CD4-positive, alpha-beta T cell treated with Interleukin-2 at 100 ng/mL for 4 hours (primary cell): ENCODE data around the gene COG6.
A peak's percentile ranks its signal among the peaks of the same experiment; 100 is the strongest.

Source experiments
- DNase-seq: peaks from one replicate; pipeline ENCODE4 v3.0.0-alpha.2; 2020; ENCODE audit warnings: low spot score

The COG6 gene

DNA sequence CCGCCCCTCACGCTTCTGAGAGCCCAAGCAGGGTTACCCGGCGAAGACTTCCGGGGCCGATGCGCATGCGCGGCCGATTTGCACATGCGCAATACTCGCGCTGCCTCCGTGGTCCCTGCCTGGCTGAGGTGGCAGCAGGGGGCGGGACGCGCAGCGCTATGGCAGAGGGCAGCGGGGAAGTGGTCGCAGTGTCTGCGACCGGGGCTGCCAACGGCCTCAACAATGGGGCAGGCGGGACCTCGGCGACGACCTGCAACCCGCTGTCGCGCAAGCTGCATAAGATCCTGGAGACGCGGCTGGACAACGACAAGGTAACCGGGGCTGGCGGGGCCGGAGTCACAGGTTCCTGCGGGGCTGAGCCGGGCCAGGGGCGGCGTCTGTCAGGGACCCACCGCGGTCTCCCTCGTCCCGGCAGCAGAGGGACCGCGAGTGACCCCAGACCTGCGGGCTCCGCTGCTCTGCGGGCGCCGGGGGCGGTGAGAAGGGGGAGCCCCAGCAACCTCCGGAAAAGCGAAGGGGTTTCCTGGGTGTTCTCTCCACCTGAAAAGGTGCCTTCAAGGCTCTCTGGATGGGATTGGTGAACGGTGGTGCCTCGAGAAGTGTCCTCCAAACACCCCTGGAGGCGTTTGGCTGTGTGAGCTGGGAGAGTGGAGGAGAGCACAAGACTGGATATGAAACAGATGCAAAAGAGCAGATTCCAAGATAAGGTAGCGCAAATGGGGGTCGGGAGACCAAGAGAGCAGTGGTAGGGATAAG lies at the start of gene COG6:
TSS of gene COG6 (plus strand) at position 94 of the 756 bp plus-strand sequence. CDS start at position 159, 65 bp downstream.
- peak; percentile 95 for DNase-seq

DNA sequence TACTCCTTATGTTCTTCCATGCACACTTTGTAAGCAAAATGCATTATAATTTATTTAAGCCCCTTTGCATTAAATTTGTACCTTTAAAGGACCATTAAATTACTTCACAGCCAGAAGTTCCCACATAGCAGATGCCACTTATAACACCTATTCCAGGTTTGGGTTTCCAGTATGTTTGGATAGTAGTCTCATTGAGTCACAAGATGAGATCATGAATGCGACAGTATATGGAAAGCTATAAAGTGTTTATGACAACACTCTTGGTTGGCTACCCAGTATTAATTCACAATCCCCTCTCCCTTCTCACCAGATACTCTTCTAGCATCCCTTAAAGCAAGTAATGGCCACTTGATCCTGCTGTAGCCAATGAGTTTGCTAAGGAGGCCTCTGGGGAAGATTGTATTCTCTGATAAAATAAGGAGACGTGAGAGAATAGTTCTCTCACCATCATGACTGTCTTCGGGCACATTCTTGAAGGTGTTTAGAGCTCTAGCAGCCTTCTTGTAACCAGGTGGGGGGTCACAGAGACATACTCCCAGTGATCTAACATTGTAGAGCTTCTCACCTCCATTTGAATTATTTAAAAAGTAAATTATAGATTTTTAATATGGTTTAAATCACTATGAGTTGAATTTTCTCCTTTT lies 49.7 kb upstream of the COG6 start:
- DNase-seq: no peak

DNA sequence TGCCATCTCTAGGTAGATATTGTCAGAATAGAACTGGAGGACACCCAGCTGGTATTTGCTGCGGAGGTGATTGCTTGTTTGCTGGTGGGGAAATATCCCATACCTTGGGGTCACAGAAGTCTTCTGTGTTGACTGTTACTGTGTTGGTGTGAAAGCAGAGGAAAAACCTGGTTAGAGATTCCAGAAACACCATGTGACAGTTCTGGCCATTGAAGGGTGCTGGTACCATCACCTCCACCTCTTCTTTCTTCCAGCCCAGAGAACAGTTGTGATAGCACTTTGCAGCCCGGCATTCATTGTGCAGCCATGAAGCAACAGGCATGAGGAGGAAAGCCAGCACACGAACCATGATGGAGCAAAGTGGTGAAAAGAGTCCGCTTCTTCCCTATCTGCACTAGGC lies 47.6 kb upstream of the COG6 start:
- no peak for DNase-seq

DNA sequence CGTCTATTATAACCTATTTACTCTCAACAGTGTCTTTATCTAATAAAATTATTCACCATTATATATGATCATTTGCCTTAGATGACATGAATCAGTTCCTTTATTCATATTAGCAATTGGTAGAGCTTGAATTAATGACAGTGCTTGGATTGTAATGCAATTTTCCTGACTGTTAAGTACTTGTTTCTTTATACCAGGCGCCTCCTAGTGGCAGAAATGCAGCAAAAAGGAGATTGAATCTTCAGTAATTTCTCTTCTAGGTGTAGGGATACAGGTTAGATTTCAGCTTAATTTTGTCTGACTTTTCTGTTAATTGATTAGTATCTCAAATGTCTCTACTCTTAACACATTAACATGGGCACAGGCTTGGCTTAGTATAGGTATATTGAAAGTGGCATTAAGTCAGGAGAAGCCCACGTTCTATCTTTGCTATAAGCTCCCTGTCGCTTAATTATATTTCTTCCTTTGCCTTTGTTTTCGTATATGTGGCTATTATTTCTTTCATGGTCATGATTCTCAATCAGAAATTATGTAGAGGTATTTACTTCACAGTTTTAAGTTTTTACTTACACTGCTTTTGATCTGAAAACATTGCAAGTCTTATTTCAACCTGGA lies 43.3 kb upstream of the COG6 start:
- peak; percentile 65 for DNase-seq

DNA sequence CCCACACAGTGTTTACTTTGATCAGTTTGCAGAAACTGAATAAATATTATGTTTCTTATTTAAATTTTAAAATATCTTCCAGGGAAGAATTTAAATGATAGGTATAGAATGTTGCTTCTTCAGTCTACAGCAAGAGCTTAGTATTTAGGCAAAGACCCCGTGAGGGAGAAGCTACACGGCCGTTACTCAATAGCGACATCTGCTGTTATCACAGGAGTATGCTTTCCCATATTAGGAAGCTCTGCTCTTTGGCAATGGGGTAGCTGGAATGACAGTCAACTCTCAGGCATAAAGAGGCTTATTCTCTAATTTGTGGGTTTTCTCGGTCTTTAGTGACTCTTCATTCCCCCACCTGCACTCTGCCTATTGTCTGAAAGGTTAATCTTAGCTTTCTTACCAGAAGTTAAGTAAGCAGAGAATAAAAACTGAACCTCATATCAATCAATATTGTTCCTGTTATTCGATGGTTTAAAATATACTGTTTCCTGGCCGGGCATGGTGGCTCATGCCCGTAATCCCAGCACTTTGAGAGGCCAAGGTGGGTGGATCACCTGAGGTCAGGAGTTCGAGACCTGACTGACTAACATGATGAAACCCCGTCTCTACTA lies 39.3 kb upstream of the COG6 start:
- peak; percentile 63 for DNase-seq

DNA sequence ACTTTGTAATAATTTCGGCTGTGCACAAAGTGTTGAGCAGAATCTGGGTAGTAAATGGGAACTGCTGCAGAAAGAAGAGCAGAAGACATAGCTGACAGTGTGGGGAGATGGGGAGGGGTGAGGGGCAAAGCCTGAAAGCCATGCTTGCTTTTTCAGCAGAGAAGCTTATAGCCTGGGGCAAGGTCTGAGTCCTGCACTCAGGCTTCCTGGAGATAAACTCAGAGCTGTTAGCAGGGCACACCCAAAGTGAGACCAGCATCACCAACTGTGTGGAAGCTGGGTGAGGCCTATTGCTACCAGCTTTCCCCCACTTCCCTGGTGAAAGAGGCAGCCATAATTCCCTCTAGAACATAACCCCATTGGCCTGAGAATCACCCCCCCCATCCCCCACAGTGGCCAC lies 36.9 kb upstream of the COG6 start:
- DNase-seq: no peak

DNA sequence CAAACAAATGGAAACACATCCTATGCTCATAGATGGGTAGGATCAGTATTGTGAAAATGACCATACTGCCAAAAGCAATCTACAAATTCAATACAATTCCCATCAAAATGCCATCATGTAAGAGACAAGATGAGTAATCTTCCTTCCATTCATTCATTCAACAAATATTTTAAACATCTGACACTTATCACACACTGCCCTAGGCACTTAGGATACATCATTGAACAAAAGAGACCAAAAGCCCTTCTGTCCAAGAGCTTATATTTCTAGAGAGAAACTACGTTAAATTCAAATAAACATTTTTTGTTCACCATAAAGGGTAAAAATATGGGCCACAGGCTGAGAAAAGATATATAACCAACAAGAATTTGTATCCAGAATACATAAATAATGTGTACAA lies 32.0 kb upstream of the COG6 start:
- DNase-seq: no peak

DNA sequence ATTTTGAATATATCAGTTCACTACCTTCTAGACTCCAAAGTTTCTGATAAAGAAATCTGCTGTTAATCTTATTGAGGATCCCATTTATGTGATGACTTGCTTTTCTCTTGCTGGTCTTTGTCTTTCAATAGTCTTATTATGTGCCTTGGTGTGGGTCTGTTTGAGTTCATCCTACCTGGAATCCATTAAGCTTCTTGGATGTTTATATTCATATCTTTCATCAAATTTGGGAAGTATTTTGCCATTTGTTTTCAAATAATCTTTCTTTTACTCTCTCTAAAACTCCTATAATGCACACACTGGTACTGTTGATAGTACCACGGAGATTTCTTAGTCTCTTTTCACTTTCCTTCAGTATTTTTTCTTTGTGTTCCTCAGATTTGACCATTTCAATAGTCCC lies 24.2 kb upstream of the COG6 start:
- DNase-seq: no peak

DNA sequence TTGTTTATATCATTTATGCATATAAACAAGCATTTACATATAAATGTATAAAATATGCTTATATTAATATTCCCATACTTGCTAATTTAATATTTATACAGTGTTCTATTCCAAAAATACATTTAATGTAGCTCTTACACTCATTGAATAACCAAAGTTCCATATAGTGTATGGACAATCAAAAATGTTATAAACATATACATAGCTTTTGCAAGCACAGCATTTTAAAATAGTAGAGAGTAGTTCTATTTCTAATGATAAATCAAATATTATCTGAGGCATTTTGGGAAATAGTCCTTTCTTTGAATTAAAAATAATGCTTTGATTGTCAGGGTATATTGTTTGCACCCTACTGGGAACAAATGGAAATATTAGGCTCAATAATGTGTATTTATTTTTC lies 22.5 kb upstream of the COG6 start:
- DNase-seq: no peak

DNA sequence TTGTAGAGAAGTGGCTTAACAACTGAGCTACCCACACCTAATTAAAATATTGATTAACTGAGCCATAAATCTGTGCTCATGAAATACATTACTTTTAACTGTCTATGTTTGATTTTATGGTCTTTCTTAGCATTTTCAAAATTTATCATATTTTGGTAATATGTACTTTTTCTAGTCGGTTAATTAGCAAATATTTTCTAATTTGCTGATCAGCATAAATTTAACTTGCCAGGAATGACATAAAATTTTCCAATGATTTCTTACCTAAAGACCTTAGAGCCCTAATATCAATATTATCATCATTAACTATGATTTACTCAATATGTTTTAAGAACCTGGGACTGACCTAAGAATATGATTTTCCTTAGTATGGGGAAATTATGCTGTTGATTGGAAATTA lies 19.9 kb upstream of the COG6 start:
- DNase-seq: no peak

DNA sequence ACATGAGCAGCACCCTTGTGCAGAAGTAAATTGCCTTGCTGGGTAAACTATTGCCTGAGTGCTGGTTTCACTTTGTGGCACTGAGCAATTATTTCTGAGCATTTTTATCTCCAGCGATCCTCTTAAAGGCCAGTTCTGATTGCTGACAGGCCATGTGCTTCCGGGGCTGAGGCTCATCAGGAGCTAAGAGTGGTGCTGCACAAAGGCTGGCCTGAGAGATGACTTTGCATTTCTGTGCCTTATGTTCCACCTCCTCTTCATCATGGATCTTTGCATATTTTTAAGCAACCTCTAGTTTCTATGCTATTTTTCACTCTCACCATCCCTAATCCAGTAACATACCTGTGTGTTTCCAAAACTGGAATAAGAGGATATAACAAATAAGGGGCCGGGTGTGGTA lies 17.6 kb upstream of the COG6 start:
- no peak for DNase-seq

DNA sequence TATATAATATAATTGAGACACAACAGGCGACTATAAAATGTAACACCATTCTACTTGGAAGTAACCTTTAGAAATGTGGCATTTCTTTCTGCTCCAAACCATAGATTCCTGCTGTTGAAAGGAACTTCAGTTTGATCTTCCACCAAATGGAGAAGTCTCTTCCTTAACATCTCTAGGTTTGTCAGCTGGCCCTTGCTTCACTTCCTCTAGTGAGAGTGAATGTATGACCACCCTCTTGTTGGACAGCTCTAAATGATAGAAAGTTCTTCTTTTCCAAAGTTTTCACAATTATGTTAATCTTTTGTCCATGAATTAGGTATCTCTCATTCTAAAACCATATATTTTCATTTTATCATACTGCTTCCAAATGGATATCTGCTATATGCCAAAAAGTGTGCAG lies 13.8 kb upstream of the COG6 start:
- no peak for DNase-seq

DNA sequence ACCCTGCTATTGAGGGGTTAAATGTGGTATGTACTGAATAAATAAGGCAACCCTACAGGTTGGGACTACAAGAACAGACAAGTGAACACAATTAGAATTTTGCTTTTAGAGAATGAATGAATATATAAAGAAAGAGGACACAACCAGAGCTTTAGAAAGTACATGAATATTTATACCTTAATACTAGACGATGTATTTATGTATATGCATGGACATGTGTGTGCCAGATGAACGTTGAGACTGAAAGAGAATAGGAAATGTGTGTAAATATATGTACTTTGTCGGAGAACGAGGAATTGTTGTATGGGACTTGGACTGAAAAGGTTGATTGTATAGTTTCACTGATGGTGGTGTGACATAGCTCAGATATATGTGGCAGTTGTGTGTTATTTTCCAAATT lies 9.3 kb upstream of the COG6 start:
- no peak for DNase-seq

DNA sequence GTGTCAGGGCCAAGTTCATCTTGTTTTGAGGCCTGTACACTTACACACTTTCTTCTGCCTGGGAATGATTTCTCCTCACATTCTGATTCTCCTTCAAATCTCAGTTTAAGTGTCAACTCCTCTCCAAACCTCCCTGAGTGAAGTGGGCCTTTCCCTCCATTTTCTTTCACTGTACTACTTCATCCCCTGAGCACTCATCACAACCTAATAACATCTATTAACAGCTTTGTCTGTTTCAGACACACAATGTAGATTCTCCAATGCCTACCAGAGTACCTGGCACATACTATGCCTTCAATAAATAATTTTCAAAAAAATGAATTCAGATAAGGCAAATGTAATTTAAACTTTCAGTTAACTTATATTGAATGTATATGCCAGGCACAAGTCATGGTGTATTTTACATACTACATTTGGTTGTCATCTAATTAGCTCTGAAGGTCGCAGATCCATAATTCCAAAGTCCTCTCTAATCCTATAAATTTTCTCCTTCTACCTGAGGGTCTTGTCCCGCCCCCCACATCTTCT lies 357 bp upstream of the COG6 start:
- no peak for DNase-seq

DNA sequence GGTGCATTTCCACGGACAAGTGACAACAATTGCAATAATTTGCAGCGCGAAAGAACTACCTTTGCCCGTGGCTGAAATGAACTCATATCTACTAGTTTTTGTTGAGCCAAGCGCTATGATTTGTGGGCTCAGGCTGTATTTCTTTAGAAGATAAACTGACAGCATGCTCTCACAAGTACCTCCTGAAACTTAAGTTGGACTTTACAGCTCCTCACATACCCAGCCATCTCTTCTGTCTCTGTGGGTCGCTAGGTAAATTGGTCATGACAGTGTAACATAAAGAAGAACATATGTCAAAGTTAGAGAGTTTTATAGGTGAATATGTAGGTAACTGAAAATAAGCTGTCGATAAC lies 839 bp downstream of the COG6 start:
- DNase-seq: no peak

DNA sequence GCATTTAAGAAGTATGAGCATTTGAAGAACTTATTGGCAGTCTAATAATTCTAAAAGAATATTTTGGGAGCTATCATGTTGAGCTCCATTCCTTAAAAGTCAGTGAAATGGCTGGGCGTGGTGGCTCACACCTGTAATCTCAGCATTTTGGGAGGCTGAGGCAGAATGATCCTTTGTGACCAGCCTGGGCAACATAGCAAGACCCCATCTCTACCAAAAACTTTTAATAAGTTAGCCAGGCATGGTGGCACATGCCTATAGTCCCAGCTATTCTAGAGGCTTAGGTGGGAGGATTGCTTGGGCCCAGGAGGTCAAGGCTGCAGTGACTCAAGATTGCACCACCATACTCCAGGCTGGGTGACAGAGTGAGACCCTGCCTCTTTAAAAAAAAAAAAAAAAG lies 8.0 kb downstream of the COG6 start:
- no peak for DNase-seq

DNA sequence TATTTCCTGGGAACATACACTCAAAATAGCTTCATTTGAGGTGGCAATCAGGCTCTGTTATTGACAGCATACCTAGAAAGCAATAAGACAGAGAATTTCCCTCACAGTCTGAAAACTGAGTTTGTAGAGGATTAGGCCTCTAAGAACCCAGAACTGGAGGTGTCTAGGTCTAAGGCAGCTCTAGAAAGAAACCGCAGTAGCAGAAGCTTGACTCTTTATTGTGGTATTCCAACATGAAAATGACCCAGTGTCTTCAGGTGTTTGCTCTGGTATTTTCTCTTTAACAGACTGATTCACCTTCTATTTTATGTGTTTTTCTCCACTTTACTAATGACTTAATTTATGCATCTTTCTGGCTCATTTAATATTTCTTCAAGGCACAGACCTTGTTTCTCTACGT lies 8.5 kb downstream of the COG6 start:
- DNase-seq: no peak

DNA sequence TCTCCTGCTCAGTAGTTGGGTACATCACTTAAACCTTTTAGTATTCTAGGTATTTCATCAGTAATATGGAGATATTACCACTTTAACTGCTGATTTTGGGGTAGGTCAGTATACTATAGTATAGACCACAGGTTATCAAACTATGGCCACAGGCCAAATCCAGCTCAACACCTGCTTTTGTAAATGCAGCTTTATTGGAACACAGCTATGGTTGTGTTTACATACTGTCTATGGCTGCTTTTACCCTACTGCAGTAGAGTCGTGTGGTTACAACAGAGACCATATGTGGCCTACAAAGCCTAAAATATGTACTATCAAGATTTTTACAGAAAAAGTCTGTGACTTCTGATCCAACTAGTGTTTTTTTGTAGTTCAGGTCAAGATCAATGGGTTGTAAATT lies 10.3 kb downstream of the COG6 start:
- no peak for DNase-seq

DNA sequence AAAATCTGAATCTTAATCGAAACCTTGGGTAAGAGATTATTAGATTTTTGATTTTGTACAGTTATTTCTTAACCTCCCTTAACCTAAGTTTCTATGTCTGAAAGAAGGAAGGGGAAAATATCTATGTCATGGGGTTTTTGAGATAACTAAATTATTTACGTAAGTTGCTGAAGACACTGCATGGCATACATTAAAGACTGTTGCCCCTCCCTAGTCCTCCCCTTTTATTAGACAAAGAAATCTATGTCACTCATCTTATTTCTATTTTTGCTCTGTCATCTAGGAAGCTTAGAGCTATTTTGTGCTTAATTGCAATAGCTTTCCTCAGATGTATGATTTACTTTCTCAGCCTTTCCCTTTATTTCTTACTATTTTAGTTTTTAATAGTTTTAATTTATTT lies 15.0 kb downstream of the COG6 start:
- no peak for DNase-seq

DNA sequence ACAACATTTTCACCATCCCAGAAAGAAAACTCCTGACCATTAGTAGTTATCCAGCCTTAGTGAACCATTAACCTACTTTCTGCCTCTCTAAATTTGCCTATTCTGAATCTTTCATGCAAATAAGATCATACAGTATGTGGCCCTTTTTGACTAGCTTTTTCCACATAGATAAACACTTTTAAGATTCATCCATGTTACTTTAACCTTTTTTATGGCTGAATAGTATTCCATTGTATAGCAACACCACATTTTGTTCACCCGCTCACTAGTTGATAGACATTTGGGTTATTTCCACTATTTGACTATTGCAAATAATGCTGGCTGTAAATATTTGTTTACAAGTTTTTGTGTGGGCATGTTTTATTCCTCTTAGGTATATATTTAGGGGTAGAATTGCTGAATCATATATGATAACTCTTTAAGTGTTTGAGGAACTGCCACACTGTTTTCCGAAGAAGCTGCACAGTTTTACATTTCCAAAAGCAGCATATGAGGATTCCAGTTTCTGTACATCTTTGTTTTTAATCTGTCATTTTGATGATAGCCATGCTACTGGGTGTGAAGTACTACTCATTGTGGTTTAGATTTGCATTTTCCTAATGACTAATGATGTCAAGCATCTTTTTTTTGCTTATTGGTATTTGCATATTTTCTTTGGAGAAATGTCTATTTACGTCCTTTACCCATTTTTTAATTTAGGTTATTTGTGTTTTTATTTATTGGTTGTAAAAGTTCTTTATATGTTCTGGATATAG lies 17.1 kb downstream of the COG6 start:
- no peak for DNase-seq

DNA sequence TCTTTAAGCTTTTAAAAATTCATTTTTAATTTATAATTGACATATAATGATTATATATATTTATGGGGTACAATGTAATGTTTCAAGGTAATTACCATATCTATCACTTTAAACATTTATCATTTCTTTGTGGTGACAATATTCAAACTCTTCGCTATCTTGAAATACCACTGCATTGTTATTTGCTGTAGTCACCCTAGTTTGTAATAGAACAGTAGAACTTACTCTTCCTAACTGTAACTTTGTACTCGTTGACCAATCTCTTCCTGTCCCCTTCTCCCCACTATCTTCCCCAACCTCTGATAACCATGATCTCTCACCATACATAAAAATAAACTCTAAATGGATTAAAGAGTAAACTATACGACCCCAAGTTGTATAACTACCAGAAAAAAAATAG lies 20.4 kb downstream of the COG6 start:
- no peak for DNase-seq

DNA sequence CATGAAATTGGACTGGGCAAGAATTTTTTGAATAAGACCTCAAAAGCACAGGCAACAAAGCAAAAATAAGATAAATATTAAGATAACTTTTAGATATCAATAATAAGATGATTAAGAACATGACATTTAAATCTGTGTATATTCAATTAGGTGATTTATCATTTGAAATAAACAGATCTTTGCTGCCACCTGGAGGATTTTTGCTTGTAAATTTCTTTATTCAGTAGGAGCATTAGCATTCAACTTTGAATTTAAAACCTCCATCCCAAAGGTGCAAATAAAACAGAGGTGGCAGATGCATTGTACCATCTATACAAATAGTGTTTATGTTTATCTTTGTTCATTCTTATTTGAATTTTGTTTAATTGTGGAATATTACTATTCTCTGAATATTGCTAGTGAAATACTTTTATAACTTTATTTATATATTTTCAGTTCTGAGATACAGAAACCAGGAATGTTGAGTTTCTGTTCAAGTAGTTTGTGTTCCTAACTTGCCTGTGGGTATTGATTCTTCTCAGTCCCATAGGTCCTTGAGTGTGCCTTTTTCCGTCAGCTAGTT lies 20.9 kb downstream of the COG6 start:
- peak; percentile 65 for DNase-seq
